GM12892 (cell line): ENCODE measurements around the gene SLC35G1.

Source experiments
- DNase-seq: peaks from one replicate; pipeline ENCODE4 v3.0.0; 2011; ENCODE audit not compliant: insufficient read length
- FAIRE-seq: peaks from 2 replicates; lab custom pipeline; 2011; peaks lifted over from hg19 to GRCh38; lab: Jason Lieb, UNC
- POLR2A ChIP-seq: IDR thresholded peaks from 2 replicates; pipeline ENCODE4 v1.6.1; 2011; ENCODE audit warnings: low read depth, low read length, control low read depth
- POLR2AphosphoS5 ChIP-seq: IDR thresholded peaks from 2 replicates; pipeline ENCODE4 v1.6.1; 2011; ENCODE audit warnings: low read depth, low read length, control low read depth
- TAF1 ChIP-seq: IDR thresholded peaks from 2 replicates; pipeline ENCODE4 v1.6.1; 2011; ENCODE audit warnings: low read depth, mild to moderate bottlenecking, control low read depth, low read length, borderline replicate concordance

SLC35G1 gene

GRCh38 chr10:93861825-93862224 is 32.0 kb upstream of the SLC35G1 start:
- FAIRE-seq, result no peak
- TF ChIP-seq POLR2AphosphoS5, result no peak
- TF ChIP-seq TAF1, result no peak
- TF ChIP-seq POLR2A, result no peak
- no peak for DNase-seq

DNA sequence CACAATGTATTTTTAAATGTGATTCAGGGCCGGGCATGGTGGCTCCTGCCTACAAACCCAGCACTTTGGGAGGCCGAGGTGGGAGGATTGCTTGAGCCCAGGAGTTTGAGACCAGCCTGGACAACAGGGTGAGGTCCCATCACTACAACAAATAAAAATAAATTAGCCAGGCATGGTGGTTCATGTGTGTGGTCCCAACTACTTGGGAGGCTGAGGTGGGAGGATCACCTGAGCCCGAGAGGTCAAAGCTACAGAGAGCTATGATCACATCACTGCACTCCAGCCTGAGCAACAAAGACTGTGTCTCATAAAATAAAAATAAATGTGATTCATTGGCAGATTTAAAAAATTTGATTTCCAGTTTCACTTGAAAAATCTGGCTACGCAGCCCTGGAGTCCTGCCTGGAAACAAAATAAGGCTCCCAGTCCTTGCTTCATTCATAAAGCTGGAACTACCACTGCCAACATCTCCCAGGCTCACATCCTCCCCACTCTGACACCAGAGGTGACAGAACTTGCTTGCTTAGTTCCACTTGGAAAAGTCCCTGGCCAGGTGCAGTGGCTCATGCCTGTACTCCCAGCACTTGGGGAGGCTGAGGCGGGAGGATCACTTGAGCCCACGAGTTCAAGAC is 27.9 kb upstream of the SLC35G1 start:
- DNase-seq (no peak), FAIRE-seq (no peak)
- TF ChIP-seq POLR2AphosphoS5 (no peak), TAF1 (no peak), POLR2A (no peak)

DNA sequence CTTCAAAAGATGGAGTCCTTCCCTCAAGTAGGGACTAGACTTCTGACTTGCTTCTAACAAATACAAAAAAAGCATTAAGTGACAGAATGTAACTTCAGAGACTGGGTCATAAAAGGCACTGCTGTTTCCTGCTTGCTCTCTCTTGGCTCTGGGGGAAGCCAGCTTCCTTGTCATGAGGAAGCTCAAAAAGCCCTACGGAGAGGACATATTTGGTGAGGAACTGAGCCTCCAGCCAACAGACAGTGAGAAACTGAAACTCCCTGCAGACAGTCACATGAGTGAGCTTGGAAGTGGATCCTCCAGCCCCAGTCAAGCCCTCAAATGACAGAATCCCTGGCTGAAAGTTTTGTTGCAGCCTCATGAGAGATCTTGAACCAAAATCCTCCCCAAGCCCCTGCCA is 26.3 kb upstream of the SLC35G1 start:
- no peak for DNase-seq
- FAIRE-seq, result no peak
- TF ChIP-seq POLR2AphosphoS5, result no peak
- no peak for TF ChIP-seq POLR2A
- TF ChIP-seq TAF1, result no peak

DNA sequence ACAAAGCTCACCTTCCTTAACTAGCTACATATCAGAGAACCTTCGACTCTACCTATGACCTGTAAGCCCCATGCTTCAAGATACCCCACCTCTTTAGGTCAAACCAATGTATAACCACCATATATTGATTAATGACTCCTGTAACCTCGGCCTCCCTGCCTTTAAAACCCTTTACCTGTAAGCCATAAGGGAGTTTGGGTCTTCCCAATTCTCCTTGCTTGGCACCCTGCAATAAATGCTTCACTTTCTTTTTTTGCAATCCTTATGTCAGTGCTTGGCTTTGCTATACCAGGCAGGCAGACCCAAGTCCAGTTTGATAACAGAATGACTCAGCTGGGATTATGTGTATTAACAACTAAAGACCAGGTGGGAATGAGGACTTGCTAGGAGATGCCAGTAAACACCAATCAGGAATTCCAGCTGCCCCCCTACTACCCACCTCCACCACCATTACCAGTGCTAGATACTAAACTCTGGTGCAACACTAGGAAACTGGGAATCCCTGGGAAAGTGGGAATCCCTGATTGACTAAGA is 22.0 kb upstream of the SLC35G1 start:
- DNase-seq (no peak), FAIRE-seq (no peak)
- no peak for TF ChIP-seq TAF1
- TF ChIP-seq POLR2A, result no peak
- TF ChIP-seq POLR2AphosphoS5, result no peak

- FAIRE-seq (no peak), DNase-seq (no peak)
- TF ChIP-seq TAF1, result no peak
- no peak for TF ChIP-seq POLR2AphosphoS5
- no peak for TF ChIP-seq POLR2A
Observed at GRCh38 chr10:93872375-93873158, 21.2 kb upstream of the SLC35G1 start.

- no peak for DNase-seq
- no peak for FAIRE-seq
- TF ChIP-seq POLR2AphosphoS5, result no peak
Observed at GRCh38 chr10:93873420-93874115, 20.2 kb upstream of the SLC35G1 start.

GRCh38 chr10:93874309-93875031 is 19.3 kb upstream of the SLC35G1 start:
- TF ChIP-seq TAF1 (no peak), POLR2AphosphoS5 (no peak), POLR2A (no peak)
- FAIRE-seq, result no peak
- DNase-seq, result no peak

DNA sequence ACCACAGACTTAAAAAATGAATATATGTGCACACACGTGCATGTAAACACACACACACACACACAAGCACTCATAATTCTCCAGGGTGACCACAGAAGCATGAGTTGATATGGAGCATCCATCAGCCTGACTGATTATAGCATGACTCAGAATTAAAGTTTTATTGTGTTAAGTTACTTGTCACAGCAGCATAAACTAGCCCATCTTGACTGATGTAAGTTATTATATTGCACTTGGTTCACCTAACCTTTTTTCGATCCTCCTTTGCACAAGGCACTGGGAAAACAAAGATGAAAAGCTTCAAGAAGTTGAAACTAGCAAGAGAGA is 18.8 kb upstream of the SLC35G1 start:
- no peak for FAIRE-seq
- no peak for DNase-seq
- TF ChIP-seq POLR2A (no peak), POLR2AphosphoS5 (no peak), TAF1 (no peak)

DNA sequence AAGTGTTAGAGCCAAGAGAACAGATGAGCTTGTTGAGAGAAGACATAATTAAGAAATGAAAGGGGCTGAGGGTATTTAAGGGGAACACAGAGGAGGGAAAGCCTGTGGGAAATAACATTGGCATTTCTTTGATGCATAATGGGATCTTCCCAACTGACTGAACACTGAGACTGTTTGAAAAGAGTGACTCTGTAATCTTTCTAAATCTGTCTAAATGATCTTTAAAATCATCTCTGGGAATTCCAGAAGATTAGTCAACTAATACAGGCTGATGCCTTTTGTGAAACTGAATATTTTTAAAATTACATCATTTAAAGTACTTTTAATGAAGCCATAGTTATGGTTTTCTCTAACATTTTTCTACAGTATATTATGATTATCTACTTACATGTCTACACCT is 17.4 kb upstream of the SLC35G1 start:
- FAIRE-seq (no peak), DNase-seq (no peak)
- no peak for TF ChIP-seq POLR2A
- TF ChIP-seq TAF1, result no peak
- TF ChIP-seq POLR2AphosphoS5, result no peak

DNA sequence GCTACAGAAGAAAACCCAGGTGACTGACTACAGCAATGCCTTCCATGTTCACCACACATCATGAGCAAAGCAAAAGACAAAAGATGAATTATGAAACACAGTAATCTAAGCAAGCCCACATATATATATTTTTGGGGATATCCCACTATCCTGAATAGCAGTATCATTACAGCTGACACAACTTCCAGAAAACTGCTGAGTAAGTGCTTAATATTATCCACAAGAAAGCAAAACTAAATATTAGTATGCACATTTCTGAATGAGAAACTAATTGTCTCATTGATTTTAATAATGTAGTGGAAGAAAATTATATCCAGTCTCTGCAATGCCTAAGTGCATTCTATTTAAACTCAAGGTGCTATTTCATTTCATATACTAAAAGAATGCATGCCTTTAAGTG is 14.5 kb upstream of the SLC35G1 start:
- TF ChIP-seq TAF1, result no peak
- no peak for TF ChIP-seq POLR2AphosphoS5
- TF ChIP-seq POLR2A, result no peak
- DNase-seq (no peak), FAIRE-seq (no peak)

GRCh38 chr10:93894516-93895378 is 969 bp downstream of the SLC35G1 start:
- no peak for DNase-seq
- peak; percentile 63 for FAIRE-seq

More at GRCh38 chr10:93894516-93895378, 969 bp downstream of the SLC35G1 start:
- TF ChIP-seq POLR2AphosphoS5, result no peak
- no peak for TF ChIP-seq POLR2A
- no peak for TF ChIP-seq TAF1
